Stimulated activated CD4-positive, alpha-beta T cell treated with anti-CD3 and anti-CD28 coated beads, Interleukin-2, amount 100 ng/mL, for 24 hours (primary cell): ENCODE measurements around the gene TMEM184C.

ENCODE experiments used
- DNase-seq, 2 donors: peaks; one replicate each; pipeline ENCODE4 v3.0.0-alpha.2; 2020

The TMEM184C gene

DNA sequence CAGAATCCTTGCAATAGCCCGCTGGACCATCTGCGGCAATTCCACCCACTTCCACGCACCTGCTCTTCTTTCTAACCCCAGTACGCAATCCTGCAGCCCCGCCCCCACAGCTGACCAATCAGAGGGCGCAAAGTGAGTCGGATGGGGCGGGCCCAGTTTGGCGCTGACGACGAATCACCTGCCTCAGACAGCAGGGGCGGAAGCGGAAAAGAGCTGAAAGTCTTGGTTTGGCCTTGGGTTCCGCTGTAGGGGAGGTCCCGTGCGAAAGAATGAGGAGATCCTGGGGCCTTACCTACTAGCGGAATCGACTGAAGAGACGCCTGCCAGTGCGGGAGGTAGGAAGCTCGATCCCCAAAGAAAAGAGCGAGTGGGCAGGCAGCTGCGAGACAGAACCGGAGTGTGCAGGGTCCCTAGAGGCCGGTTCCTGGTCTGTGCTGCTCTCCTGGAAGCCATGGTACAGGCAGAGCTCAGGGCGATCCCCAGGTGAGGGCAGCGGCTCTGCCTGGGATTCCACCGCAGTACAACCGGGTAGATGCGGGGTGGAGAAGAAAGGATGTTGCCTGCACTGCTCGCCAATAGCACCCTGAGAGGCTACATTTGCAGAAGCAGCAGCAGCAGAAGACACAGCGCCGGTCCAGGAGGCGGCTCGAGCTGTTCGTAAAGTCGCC is at the start of gene TMEM184C:
Gene TMEM184C (plus strand): TSS at position 225 of the 668 bp plus-strand sequence. CDS start 560 bp downstream, outside the sequence.
- DNase-seq = peak; percentile 99

DNA sequence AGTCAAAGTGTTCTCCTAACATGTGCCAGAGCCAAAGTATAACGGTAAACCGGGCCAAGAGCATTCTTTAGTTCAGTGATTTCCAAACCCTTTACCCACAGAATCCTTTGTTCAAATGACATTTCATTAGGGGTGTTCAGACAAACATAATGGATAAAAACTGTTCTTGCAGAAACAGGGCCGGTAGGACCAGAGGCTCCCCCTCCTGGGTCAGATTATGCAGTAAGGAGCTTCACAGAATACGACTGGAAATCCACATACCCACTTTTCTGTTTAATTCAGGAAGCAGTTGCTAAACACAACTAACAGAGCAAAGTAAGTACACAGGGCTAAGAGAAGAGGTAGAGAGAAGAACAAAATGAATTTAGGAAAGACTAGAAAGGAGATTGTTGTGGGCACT is 46.6 kb upstream of the TMEM184C start:
- DNase-seq = no peak

DNA sequence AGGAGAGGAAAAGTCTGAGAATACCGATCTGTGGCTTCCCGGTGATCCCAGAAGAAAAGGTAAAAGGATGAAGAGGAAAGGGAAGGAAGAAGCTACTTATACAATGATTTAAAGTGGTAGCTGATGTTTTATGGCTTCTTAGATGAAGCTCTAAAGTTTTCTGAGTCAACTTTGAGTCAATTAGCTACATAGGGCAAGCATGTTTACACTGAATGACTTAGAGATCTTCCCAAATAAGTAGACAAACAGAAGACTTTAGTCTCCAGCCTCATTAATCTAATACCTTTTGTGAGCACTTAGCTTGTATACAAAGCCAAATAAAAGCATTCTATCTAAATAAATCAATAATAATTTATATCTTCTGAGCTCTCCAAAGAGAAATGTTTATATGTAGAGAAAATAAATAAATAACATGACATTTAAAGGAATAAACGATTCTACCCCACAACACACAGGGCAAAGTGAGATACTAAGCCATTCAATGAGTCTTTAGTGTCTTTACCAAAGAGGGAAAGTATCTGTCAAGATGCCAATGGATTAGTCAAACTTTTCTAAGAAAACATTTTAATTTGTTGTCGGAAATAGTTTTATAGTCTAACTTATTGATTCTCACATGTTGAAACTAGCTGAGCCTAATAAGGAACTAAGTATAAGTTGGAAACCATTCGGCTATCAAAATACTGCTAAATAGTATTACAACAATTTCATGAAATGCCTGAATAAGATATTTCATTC is 46.0 kb upstream of the TMEM184C start:
- no peak for DNase-seq

DNA sequence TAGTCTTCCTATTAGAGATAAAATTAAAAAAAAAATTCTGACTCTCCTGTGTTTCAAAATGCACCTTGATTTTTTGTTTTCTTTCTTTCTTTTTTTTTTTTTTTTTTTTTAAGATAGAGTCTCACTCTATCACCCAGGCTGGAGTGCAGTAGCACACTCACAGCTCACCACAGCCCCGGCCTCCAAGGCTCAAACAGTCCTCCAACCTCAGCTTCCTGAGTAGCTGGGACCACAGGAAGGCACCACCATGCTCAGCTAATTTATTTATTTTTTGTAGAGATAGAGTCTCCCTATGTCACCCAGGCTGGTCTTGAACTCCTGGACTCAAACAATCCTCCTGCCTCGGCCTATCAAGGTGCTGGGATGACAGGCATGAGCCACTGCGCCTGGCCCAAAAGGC is 41.1 kb upstream of the TMEM184C start:
- no peak for DNase-seq

DNA sequence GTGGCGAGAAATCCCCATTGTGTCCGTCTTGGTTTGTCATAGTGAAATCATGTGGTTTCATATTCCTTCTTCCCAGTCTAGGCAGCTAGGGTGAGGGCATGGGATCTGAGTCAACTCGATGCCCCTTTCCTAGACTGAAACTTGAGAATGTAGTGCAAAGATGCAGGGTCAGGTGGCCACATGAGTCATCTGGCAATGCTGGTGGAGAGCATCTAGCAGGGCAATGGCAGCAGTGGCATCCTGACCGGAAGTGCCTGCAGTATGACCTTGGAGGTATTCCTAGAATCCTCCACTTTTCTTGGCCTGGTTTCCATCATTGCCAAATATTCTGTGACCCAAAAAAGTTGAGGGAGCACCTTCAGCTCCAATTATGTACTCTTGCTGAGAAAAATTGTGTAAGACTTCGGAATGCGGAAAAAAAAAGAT is 39.1 kb upstream of the TMEM184C start:
- DNase-seq = no peak

DNA sequence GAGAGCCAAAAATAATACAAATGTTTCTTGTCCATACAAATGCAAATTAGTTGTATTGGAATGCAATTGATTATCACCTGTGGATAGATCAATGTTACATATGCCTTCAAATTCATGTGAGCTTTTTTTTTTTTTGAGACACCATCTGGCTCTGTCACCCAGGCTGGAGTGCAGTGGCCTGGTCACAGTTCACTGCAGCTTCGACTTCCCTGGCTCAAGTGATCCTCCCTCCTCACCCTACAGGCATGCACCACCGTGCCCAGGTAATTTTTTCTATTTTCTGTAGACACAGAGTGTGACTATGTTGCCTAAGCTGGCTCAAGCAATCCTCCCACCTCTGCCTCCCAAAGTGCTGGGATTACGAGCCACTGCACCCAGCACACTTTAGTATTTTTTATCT is 38.6 kb upstream of the TMEM184C start:
- DNase-seq = no peak

DNA sequence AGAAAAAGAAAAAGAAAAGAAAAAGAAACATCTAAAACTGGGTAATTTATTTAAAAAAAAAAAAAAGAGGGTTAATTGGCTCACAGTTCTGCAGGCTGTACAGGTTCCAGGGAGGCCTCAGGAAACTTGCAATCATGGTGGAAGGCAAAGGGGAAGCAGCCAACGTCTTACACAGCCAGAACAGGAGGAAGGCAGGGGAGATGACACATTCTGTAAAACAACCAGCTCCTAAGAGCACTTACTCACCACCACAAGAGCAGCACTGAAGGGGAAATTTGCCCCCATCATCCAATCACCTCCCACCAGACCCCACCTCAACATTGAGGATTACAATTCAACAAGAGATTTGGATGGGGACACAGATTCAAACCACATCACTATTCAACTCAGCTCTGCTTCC is 36.8 kb upstream of the TMEM184C start:
- DNase-seq = no peak

DNA sequence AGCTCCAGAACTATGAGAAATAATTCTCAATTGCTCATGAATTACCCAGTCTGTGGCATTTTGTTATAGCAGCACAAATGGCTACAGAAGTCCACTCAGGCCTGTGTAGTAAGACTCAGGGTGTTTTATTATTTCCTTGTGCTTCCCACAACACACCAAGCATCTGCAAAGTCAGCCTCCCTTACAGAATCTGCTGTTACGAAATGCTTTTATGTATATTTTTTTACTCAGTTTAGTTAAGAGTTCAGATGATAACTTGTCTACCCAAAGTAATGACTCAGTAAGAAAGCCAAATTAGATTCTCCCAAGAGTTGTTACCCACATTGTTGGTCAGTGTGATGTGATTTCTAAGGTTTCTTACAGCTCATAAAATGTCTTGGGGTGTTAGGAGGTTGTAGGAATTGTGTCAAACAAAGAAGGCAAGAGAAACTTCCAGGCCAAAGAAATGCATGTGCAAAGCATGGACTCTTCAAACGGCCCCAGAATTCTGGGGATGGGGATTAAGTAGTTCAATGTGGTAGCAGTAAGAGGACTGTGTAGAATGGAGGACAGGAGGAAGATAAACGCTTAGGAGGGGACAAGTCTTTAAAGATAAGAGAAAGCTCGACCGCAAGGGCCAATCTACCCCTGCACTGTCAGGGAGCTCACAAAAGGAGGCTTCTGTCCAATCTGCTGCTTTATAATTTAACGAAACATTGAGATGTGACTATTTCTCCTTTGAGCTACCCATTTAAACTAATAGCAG is 35.4 kb upstream of the TMEM184C start:
- no peak for DNase-seq

DNA sequence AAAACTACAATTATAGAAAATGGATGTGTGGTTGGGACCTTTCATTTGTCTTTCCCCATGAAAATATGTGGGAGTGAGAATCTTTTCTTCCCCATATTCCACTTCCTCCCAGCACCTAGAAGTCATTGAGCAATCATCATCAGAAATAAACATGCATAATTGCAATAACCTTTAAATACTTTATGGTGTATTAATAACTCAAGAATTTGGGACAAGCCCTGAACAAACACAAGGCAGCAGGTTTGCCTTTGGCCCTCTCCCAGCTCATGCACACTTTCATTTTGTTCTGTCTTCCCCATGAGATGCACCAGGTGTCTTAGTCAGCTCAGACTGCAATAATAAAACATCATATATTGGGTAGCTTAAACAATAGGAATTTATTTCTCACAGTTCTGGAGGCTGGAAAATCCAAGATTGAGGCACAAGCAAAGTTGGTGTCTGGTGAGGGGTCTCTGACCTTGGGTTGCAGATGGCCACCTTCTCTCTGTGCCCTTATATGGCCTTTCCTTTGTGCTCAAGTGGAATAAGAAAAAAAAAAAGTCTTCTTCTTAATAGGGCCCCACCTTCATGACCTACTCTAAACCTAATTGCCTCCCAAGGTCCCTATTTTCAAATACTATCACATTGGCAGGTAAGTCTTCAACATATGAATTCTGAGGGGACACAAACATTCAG is 34.7 kb upstream of the TMEM184C start:
- DNase-seq = no peak

DNA sequence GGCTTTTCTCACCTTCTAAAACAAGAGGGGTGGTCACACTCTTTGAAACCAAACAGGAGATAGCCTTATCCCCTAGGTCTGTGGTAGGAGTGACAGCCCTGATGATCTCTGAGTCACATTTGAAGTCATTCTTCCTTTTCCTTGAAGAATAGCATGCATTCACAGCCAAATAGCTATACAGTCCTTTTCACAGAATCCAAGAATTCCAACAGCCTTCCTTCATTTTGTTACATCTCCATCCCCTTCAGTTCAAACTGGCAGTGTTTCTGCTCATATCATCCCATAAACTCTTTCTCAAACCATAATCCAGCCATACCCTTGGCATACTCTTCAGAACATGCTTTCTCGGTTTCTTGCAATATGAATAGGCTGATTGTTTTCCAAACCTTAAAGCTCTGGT is 33.3 kb upstream of the TMEM184C start:
- DNase-seq = no peak

DNA sequence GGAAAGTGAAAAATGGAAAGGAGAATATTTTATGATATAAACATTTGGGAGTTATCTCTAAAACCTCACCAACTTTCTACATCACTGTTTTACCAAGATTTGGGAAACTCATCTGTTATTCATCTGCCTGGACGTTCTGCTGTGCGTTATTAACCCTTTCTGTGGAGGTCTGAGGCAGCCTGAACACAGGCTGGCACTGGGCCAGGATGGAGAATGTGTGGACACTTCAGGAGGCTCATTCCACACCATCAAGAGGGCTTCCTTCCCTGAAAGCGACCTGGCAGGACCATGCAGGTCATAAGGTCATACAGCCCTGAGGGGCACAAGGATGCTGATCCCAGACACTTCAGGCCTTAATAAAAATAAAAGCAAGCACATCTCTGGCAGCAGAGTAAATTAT is 31.2 kb upstream of the TMEM184C start:
- no peak for DNase-seq

DNA sequence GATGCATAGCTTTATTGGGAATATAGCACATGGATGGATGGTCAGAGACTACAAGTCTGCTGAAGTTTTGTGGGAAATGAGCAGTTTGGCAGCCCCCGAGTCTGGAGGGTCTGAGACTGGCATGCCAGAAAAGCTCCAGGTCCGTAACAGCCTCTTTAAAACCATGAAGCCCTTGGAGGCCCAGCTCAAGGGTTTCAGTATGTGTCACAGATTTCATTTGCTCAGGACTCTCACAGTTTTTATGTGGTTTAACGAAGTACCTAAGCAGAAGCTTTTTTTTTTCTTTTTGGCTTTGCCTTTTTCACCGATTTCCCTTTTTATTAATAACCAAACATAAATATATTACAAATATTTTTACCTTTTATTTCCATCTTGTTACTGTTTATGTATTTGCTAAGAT is 30.6 kb upstream of the TMEM184C start:
- DNase-seq = no peak

DNA sequence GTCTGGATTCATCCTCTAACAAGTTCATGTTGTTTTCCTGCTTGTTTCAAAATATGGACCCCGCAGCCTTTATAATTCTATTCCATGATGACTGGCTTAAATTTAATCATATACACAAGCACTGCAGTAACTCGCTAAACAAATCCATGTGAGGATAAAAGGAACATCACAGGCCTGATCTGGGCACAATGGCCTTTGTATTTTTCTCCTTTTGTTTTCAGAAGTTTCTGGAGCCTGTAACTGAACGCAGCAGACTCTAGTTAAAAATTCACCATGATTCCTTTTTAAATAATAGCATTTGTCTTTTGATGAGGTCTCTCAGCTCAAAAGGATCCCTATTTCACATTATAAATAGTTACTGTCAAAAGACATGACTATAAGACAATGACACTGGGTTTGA is 30.2 kb upstream of the TMEM184C start:
- DNase-seq = no peak

DNA sequence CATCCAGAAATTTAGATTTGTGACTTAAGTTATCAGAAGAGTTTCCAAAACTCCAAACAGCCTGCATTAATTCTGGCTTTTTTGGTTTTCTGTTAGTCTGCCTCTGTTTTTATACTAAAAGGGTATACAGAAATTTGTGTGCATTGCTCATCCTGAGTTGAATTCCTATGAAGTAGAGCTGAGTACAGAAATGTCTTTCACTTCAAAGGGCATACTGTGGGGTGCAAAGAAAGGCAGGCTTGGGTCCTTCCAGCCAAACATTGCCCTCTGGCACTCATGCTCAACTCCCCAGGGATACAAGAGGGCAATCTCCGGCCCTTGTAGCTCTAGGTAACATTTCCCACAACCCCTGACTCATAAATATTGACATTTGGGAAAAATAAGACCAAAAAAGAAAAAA is 27.6 kb upstream of the TMEM184C start:
- no peak for DNase-seq

DNA sequence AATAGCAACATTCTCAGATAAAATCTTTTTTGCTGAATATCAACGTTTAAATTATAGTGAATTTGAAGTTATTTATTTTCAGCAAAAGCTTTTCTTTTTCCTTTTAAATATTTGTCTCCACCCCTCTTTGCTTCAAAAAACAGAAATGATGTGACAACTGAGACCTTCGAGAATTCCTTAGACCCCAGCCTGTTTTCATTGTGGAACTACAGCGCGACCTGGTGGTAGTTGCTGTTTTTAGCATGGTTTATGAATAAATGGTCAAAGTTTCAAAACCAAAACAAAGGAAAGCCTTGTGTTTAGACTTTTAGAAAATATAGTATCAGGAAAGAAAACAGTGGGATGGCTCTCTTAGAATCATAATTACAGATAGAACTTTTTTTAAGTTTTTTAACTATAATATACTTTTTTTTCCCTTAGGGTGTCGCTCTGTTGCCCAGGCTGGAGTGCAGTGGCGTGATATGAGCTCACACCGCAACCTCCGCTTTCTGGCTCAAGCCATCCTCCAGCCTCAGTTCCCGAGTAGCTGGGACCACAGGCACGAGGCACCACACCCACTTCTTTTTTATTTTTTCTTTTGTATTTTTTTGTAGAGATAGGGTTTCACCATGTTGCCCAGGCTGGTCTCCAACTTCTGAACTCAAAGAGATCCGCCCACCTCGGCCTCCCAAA is 26.8 kb upstream of the TMEM184C start:
- peak; percentile 50 to 58 for DNase-seq

DNA sequence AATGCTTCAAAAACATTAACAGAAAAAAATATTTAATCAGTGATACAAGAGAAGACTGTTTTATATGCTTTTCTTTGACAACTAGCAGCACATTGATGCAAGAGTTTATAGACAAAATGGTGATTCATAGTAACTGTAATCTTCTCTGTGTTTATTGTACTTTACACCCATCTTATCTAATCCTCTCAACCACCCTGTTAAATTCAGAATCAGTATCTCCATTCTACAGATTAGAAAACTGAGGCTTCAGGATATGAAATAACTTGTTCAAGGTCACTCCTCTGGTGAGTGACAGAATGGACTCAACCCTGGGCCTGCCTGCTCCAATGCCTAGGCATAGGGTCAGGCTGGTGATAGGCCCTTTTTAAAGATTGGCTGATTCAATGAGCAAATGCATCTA is 26.1 kb upstream of the TMEM184C start:
- no peak for DNase-seq

DNA sequence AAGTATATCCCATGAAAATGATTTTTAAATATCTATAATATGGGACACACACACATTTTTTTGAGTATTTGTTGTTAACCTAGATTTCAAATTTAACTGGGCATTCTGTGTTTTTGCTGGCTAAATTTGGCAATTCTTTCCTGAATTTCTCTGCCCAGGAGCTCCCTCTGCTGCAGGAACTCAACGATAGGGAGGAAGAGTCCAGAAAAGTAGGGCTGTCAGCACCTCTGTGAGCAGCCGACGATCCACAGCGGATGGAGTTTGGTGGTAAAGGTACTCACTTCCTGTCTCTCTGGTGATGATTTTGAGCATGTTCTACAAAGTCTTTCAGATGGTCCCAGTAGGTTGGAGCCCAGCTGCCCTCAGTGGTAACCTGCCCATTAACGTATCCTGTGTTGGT is 23.1 kb upstream of the TMEM184C start:
- no peak for DNase-seq

DNA sequence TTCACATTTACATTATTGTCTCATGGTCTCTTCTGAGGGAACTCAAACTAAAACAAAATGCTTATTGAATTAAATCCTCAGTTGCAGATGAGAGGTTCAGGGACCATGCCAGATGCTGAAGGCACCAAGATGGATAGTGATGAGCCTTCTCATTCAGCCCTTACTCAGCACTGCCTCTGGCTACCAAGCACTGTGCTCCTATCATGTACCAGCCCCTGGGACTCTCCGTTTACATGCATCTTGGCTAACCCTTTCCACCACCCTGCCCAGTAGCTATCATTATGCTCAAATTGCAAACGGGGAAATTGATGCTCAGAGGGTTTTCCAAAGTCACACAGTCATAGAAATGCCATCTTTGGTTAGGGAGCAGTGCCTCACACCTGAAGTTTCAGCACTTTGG is 22.6 kb upstream of the TMEM184C start:
- no peak for DNase-seq

DNA sequence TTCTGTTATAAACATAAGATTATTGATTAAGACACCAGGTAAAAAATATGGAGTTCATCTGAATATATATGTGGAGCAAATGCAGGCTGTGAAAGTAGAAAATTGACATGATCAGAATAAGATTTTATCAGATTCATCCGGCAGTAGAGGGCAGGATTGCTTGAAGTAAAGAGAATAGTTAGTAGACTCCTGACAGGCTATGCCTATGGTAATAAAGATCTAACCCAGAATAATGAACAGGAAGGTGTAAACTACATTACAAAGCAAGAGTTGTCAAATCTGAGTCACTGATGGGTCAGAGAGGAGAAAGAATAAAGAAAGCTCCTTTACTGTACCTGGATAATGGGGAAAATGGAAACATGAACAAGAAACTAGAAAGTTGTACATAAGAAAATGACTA is 20.8 kb upstream of the TMEM184C start:
- DNase-seq = no peak

DNA sequence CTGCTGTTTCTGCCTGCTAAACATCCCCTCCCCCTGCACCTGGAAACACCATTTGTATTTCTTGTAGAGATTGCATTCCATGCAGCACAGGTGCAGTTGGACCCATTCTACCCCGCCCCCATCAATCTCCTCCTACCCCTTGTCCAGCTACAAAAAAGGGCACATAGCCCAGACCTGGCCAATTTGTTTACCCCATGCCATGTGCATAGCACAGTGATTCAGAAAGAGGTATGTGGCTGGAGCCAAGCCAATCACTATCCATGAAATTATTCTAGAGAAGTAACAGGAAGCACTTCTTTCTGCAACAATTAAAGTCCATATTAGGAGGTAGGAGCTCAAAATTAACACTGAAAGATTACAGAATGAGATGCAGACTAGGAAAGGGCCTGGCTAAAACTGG is 20.2 kb upstream of the TMEM184C start:
- no peak for DNase-seq

DNA sequence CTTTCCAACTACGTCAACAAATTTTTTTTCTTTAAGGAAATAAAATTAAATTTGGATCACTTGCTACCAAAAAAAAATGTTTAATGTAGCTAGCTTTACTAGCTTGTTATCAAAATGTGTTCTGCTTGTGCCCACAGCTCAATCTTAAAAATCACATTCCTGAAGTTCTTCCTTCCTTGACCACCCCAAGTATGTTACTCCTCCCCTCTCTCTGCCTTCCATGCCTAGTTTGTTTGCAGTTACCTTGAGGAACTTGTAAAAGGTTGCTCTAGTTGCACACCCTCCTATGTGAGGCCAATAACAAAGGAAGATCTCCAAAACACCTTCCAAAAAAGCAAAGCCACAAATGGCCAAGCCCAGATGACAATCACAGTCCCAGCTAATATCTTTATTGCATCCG is 19.6 kb upstream of the TMEM184C start:
- DNase-seq = no peak

DNA sequence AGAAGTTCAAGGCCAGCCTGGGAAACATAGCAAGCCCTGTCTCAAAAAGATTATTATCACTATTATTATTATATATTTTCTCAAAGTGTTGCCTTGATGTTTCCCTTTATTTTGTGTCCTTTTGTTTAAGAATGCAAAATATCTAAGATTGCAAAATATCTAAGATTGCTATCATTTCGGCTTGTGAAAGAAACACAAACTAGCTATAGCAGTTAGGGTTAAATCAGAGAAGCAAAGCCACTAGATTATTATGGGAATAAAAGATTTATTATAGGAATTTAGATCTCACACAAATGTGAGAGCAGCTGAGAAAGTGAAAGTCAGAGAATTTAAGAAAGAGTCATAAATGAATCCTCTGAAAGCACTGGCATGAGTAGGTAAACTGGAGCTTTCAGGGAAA is 18.0 kb upstream of the TMEM184C start:
- DNase-seq = no peak

DNA sequence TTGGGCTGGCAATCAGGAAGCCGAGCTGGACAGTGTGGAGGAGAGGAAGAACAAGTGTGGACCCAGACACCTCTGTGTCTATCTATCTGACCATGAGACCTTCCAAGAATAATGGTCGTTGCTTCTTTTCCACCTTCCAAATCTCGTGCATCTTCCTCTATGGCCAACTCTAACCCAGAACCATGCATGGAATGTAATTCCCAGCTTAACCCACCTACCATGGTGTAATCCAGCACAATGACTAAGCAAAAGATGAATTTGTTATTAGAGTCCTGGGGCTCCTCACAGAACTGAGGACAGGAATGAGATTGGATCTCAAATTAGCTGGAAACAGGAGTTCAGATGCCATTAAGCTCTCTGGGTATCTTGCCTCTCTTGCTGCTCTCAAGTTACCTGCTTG is 17.4 kb upstream of the TMEM184C start:
- no peak for DNase-seq
